ENCODE data around the gene PLTP.
"Not testable (repeated sequence)": the region's sequence is repeated elsewhere in the genome, so short reads cannot be mapped to it uniquely, and the experiment has no call there.

PLTP gene, protein sequence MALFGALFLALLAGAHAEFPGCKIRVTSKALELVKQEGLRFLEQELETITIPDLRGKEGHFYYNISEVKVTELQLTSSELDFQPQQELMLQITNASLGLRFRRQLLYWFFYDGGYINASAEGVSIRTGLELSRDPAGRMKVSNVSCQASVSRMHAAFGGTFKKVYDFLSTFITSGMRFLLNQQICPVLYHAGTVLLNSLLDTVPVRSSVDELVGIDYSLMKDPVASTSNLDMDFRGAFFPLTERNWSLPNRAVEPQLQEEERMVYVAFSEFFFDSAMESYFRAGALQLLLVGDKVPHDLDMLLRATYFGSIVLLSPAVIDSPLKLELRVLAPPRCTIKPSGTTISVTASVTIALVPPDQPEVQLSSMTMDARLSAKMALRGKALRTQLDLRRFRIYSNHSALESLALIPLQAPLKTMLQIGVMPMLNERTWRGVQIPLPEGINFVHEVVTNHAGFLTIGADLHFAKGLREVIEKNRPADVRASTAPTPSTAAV

DNA sequence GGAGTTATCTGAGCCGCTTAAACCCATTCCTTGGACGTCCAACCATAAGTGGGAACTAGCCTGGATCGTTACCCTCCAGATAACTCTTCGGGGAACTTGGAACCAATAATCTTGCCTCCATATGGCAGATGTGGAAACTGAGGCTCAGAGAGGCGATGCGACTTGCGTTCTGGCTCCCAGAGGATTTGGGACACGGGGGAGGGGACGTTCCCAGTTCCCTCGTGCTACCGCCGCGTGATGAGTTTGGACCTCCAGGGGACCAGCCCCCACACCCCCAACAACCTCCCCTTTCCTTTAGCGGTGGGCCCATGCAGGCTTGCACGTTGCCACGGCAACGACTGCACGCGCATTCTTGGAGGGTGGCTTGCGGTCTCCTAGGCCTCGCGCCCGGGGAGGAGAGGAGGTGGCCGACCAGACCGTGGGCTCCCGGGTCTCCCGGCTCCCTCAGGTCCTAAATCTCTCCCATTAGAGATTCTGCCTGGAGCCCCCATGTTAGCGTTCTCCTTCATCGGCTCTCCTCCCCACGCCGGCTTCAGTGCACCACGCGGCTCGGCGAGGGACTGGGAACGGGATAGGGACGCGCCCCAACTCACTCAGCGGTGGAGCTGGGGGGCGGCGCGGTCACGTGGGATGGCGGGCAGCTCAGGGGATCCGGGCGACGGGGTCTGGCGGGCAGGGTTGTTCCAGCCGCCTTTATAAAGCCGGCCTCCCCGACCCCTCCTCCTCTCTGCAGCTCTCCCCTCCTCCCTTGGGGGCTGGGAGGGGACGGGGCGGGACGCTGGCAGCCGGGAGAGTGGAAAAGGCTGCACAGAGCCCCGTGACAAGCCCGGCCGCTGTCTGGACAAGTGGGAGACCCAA is at the start of gene PLTP:
Gene PLTP, minus strand, starts transcription at position 670 of the 858 bp plus-strand sequence. CDS start 703 bp downstream, outside the sequence.
- no peak for DNase-seq

DNA sequence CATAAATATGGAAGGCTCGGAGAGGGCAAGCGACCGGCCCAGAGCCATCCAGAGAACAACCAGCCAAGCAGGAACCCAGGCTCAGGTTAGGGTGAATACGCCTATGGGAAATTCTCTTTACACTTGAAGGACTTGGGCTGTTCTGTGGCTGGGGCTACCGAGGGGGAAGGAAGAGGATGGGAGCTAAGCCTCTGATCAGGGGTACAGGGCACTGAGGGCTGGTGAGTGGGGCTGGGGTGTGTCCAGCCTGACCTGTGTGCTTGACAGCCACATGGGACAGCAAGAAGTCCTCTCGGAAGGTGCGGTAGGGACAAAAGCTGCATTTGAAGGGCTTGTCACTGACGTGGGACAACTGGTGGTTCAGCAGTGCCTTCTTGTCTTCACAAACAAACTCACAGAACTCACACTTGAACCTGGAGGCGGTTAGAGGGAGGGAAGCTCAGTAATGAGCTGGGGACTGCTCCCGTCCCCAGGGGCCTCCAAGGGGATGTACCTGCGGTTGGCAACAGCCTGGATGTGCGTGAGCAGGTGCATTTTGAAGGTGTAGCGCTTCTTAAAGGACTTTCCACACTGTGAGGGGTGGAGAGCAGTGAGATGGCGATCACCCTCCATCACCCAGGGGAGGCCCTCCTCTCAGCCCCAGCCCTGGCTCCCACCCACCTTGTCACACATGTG is 48.1 kb upstream of the PLTP start:
- DNase-seq: no peak

DNA sequence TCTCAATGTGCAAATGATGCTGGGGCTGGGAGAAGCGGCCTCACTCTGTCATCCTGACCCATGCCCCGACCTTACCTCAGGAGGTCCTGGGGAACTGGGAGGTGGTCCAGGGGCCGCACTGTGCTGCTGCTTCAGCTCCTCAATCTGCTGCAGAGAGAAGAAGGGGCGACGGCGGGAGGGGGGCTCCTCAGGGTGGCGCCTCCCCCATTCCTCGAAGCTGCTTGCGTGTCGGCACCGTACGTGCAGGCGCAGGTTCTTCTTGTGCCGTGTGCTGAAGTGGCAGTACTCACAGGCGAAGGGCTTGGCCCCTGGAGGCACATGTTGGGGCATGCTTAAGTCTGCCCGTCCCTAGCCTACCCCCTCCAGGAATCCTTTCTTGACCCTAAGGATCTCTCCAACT is 47.2 kb upstream of the PLTP start:
- no peak for DNase-seq

DNA sequence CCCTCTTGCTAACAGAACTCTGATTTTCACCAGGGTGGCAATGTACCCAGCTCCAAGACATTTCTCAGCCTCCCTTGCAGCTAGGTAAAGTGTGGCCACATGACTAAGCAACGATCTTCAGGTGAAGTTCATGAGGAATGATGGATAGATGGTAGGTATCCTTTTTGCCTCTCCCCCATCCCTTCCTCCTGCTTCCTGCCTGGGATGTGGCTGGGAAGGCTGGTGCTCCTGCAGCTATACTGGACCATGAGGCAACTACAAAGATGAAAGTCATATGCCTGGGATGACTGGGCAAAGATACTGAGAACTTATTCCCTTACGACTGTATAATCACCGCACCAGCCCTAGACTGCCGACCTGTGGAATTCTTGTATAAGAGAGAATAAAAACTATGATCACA is 46.6 kb upstream of the PLTP start:
- DNase-seq: no peak

DNA sequence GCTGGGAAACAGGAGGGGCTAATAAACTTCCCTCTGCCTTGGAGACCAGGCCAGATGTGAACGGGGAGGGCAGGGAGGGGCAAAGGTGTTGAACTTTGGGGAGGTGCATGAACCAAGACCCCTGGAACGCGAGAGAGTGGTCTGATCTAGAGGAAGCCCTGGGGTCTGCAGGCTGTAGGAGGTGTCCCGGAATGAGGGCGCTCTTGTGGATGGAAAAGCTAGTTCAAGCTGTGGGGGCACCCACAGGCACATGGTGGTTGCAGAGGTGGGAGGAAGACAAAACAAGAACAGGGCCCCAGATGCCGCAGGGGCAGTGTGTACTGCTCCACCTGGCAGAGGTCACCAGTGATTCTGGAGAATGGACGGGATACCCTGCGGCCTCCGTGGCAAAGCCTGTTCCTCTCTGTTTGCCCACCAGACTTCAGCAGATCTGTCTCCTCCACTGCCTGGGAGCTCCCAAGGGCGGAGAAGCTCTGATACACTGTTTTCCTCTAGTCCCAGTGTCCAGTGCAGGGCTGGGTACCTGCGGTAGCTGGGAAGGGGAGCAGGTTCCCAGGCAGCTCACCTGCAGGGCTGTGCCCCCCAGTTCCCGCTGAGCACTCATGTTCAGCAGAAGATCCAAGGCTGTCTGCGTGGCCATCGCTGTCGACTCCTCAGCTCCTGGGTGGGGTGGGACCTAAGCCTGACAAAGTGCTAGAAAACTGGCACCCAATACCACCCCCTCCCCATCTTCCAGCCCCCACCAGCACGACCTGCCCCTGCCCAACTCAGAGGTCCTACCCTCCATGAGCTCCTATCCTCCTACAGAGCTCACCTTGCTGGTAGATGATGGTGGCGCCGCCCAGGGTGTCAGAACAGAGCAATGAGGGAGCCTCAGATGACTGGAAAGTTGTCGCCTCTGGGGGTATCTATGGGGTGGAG is 45.3 kb upstream of the PLTP start:
- DNase-seq: no peak

DNA sequence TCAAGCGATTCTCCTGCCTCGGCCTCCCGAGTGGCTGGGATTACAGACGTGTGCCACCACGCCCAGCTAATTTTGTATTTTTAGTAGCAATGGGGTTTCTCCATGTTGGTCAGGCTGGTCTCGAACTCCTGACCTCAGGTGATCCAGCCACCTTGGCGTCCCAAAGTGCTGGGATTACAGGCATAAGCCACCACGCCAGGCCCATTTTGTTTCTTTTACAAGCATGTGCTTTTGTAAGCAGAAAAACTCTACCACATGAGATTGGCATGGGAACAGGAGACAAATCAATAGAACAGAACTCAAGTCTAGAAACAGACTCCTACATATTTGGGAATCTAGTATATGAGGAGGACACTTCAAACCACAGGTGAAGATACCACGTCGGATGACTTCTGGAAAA is 44.4 kb upstream of the PLTP start:
- DNase-seq: not testable (repeated sequence)

DNA sequence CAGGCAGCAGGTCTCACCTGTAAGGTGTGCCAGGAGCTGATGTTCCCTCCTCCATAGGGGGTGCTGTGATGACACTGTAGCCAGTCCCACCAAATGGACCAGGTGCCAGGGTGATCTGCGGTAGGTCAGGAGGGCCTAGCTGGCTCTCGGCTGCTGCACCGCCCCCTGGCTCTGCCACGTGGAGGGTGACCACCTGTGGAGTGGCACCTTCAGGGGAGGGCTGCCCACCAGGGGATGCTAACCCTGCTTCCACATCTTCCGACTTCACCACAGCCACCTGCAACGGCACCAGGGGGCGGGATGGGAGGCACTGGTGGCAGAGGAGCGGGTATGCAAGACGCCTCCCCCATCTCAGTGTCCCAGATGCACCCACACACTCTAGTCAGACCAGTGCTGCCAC is 41.7 kb upstream of the PLTP start:
- DNase-seq: no peak

DNA sequence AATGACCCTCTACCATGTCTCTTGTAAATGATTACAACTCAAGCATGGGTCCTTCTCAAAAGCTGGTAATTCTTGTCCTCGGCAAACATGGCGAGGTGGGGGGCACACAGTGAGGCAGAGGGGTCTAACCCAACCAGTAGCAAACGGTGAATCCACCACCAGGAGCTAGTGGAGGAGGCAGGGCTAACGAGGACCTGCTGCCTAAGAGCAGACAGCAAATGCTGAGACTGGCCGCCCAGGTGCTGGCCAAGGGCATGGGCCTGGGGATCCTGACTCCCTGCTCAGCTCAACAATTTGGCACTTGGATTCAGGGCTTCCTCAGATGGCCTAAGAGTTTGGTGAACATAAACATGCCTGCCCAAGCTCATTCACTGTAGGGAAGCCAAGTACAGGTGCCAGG is 40.9 kb upstream of the PLTP start:
- DNase-seq: no peak

DNA sequence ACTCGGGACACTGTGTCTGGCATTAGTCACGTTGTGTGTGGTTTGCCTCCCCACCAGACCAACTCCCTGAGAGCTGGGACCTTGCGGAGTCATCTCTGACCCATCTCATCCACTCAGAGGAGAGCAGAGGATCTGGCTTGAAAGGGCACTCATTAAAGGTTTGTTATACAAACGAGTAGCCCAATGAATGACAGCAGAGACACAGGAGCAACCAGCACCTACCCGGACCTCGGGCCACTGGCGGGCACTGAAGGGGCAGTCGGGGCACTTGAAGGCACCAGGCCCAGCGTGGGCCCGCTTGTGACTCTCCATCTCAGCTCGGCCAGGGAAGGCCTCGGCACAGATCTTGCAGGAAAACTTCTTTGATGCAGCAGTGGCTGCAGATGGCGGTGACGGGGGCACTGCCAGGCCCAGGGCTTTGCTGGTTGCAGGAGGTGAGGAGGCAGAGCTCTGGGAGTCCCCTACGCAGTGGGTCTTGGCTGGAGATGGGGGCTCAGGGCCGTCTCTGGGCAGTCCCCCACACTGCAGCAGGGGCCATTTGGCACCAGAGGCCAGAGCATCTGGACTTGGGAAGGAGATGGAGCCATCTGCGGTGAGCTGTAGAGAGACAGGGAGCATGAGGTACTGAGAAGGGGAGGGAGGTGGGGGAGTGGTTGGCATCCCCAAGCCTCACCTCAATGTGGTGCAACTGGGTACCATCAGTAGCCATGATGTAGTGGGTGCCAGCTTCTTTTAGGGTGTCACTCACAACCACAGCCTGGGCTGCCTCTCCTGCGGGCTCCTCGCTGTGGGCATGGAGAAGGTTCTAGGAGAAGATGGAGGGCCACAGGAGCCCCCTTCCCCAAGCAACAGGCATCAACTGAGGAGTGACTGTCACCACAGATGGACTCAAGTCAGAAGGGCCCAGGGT is 40.2 kb upstream of the PLTP start:
- DNase-seq: no peak

DNA sequence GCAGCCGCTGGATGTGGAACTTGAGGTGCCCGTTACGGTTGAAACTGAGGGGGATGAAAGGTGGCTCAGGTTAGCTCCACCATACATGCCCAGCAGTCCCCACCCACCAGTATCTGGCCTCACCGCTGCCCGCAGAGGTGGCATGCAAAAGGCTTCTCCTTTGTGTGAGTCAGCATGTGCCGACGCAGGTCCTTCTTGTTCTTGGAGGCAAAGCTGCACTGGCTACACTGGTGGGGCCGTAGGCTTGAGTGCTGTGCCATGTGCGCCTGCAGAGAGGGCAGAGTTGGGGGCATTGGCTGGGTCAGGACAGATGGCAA is 38.3 kb upstream of the PLTP start:
- no peak for DNase-seq

DNA sequence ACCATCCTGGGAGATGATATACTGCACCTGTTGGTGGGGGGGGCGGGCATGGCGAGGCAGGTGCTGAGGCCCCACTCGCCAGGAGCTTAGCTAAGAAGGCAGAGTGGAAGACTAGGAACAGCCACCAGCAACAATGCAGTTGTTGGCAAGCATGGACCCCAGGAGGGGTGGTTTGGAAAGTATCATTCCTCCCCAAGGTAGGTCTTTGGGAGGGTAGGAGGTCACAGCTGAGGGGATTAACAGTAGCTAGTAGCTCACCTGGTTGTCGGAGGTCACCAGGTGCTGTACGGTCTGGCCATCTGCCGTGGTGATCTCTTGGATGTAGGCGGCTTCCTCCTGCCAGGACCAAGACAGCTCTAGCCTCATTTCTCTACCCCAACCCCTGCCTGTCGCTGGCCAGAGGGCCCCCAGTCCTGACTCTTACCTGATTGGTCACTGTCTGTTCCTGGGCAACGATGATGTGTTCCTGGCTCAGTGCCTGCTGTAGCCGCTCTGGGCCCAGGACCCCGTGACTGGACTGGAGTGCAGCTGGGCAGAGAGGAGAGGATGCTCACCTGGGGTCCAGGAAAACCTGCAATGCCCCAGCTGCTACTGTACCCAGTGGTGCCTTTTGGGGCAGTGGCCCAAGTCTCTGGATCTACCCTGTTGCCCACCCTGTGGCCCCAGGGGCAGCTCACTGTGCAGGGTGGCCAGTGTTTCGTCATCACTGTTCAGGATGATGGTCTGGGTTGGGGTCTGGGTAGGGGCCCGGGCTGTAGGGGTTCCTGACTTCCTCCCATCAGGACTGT is 37.8 kb upstream of the PLTP start:
- no peak for DNase-seq

DNA sequence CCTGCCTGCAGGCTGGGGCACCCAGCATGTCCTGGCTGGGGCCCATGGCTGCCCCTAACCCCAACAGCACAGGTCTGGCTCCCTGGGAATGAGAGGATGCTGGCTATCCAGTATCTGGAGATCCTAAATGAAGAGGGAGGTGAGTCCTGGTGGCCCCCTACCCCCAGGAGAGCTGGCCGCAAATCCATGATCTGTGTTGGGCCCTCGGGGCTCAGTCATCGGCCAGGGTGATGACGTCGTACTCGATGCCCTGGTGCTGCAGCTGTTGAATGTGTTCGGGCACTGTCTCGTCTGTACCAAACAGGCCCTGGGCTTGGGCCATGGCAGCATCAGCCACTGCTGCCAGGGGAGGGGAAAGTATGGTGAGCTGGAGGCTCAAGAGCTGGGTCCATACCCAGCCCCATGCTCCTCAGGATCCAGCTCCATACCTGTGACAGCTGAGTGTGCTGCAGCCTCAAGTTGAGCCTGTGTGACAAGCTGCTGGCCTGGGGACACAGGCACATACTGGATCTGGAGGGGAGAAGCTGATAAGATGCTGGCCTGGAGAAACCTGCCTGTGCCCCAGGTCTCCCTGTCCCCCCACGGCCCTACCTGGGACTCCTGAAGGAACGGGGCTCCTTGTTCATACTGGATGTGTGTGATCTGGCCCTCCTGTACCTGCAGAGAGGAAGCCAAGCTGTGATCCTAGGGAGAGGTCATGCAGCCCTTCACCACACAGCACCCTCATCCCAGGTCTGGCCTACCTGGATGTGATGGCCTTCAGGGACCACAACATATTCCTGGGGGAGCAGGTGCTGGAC is 37.0 kb upstream of the PLTP start:
- no peak for DNase-seq

DNA sequence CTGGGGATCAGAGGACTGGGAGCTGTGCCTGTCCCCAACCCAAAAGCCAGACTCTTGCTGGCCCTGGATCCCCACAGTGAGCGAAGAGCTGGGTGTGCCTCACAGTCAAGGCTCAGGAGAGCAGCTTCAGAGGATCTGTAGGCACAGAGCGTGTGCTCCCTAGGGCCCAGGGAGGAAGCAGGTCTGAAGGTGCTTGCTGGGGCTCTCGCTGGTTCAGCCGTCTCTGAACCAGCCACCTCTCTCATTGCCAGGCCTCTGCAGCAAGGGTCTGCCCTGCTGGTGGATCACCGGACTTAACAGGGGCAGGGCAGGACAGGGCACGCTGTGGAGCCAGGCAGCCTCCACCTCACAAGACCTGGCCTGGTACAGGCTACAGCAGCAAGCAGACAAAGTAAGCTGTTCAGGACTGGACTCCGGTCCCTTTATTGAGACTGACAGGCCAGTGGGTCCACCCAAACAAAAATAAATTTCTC is 36.3 kb upstream of the PLTP start:
- no peak for DNase-seq

DNA sequence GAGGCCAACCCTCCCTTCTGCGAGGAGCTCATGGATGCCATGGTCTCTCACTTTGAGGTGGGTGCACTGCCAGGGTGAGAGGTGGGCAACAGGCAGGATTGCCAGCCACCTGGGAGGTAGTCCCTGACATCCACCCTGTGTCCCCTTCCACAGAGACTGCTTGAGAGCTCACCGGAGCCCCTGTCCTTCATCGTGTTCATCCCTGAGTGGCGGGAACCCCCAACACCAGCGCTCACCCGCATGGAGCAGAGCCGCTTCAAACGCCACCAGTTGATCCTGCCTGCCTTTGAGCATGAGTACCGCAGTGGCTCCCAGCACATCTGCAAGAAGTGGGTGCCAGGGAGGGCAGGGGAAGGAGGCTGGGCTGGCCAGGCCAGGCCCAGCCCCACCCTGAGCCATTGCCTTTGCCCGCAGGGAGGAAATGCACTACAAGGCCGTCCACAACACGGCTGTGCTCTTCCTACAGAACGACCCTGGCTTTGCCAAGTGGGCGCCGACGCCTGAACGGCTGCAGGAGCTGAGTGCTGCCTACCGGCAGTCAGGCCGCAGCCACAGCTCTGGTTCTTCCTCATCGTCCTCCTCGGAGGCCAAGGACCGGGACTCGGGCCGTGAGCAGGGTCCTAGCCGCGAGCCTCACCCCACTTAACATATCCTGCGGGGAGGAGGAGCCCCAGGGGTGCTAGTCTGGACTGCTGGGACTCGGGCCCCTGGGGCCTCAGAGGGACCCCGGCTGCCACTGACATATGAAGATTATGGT is 35.3 kb upstream of the PLTP start:
- no peak for DNase-seq

DNA sequence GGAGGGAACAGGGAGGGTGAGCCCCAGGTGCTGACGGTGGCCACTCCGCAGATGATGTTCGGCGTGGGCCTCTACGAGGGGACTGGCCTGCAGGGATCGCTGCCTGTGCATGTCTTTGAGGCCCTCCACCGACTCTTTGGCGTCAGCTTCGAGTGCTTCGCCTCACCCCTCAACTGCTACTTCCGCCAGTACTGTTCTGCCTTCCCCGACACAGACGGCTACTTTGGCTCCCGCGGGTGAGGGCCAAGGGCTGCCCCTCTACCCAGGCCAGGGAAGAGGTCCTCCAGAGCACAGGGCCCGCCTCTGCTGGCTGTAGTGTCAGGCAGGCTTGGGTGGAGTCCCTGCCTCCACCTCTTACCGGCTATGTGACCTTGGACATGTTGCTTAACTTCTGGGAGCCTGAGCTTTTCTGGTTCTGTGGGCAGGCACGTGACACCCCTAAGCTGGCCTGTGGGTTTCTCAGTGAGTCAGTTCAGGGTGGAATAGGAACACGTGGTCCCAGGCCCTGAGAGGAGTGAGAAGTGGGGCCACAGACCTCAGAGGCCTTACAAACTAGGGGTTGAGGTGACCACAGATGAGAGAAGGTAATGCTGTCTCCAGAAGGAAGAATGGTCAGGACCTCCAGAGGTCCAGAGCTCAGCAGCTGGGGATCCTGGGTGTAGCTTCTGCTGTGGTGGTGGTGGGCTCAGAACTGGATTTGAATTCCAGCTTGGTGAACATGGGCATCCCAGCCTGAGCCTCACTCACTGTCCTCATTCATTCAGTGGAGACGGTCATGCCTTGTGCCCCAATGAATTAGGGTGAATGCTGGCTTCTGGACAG is 34.4 kb upstream of the PLTP start:
- DNase-seq: no peak

DNA sequence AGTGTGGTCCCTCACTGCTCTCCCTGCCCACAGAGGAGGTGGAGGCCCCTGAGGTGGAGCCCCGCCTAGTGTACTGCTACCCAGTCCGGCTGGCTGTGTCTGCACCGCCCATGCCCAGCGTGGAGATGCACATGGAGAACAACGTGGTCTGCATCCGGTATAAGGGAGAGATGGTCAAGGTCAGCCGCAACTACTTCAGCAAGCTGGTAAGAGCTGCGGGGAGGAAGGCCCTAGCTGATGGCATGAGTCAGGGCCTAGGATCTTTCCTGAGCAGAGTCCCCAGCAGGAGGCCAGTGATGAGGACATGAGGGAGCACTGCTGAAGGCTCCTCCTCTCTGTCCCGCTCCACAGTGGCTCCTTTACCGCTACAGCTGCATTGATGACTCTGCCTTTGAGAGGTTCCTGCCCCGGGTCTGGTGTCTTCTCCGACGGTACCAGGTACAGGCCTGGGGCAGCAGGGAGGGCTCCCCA is 33.8 kb upstream of the PLTP start:
- DNase-seq: no peak

DNA sequence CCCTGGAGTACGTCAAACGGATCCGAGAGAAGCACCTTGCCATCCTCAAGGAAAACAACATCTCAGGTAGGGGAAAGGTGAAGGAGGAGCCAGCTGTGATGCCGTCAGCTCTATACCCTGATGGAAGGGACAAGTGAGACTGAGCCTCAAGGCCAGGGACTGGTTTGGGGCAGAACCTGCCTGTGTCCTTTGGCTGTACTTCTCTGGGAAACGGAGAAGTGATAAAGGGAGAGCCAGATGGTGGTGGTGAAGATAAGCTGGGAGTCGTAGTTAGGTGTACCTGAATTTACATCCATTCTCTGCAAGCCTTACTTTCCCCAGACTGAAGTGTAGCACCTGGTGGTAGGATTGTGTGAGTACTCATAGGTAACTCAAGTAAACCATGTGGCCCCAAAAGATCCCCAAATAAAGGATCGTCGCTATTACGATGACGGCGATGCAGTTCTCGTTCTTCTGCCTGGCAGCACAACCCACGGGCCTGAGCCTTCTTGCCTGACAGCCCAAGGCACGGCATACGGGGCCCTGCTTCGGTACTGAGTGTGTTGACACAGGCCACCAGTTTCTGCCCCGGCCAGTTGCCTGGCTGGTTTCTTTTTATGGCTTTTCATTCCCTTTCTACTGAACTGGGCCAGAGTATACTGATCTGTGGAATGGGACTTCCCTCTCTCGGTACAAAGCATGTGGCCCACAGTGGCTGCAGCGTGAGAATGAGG is 33.2 kb upstream of the PLTP start:
- DNase-seq: no peak

Measured in amniotic stem cell (primary cell).